Spleen (tissue), 7 donors: ENCODE data around the gene KIZ.

Experiments
- POLR2AphosphoS5 ChIP-seq, 3 donors: sonication (generic); formaldehyde crosslinking; IDR thresholded peaks; one replicate each; pipeline ENCODE4 v1.5.1; 2017; ENCODE audit warnings: antibody characterized with exemption in 3 of 3
- TF ChIP-seq, protein P1 (sequence below), 11 experiments: fragments of 200-600 bp in 7 of 11; fragments of 450-650 bp in 4 of 11; sonication (generic) in 4 of 11; IDR thresholded peaks in 8 of 11; conservative IDR thresholded peaks in 3 of 11; 1 replicate in 7 of 11; 2 replicates in 4 of 11; pipeline versions ENCODE4 v1.4.0 to v1.8.0; 2016 to 2021; ENCODE audit warnings: antibody characterized with exemption in 11 of 11, inconsistent platforms in 4 of 11, mild to moderate bottlenecking in 1 of 11
- donor health status: DM: no; HTN: no; CAD: no; lungs with moderate emphysema.
- donor health status: DM: no; HTN: no; CAD: no.
- donor health status: DM: no; HTN: no; CAD: no.

DNA sequence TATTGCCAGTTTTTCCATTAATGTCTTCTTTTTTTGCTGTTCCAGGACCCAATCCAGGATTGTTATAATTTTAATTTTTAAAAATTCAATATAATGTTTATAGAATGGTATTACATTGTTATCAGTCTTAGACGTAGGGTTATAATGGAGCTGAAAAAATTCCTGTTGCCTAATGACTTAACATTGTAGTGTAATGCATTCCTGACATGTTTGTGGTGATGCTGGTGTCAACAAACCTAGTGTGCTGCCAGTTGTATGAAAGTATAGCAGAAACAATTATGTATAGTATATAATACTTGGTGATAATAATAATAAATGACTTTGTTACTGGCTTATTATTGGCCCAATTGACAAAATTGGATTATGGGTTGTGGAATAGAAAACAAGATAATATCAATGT lies 30.4 kb downstream of the KIZ start:
- TF ChIP-seq, protein P1, sequence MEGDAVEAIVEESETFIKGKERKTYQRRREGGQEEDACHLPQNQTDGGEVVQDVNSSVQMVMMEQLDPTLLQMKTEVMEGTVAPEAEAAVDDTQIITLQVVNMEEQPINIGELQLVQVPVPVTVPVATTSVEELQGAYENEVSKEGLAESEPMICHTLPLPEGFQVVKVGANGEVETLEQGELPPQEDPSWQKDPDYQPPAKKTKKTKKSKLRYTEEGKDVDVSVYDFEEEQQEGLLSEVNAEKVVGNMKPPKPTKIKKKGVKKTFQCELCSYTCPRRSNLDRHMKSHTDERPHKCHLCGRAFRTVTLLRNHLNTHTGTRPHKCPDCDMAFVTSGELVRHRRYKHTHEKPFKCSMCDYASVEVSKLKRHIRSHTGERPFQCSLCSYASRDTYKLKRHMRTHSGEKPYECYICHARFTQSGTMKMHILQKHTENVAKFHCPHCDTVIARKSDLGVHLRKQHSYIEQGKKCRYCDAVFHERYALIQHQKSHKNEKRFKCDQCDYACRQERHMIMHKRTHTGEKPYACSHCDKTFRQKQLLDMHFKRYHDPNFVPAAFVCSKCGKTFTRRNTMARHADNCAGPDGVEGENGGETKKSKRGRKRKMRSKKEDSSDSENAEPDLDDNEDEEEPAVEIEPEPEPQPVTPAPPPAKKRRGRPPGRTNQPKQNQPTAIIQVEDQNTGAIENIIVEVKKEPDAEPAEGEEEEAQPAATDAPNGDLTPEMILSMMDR (IDR thresholded peaks at IDR 0.05 in 8 of 11, conservative IDR thresholded peaks at IDR 0.05 in 3 of 11): no peak
- no peak for TF ChIP-seq POLR2AphosphoS5 (IDR thresholded peaks at IDR 0.05)
